SK-N-SH treated with all-trans-retinoic acid at 6 μM for 48 hours (cell line): ENCODE data around the gene RBM27.

ENCODE experiments used
- ATAC-seq: fragments of 200-7000 bp; cut with Tn5 transposase; 3 replicates; pipeline ENCODE4 v1.9.1; 2020; ENCODE audit warnings: mild to moderate bottlenecking, moderate library complexity
- ARNTL ChIP-seq: fragments of 450-650 bp; formaldehyde crosslinking; IDR thresholded peaks from 2 replicates; pipeline ENCODE4 v1.5.0; 2020; ENCODE audit warnings: low read depth, mild to moderate bottlenecking, moderate library complexity, borderline replicate concordance
- CREB5 ChIP-seq: fragments of 250-450 bp; sonication (Bioruptor Pico); IDR thresholded peaks from 2 replicates; pipeline ENCODE4 v1.5.1; 2020; ENCODE audit warnings: low read depth, mild to moderate bottlenecking, moderate library complexity
- CSDC2 ChIP-seq: fragments of 250-450 bp; sonication (Bioruptor Pico); IDR thresholded peaks from 2 replicates; pipeline ENCODE4 v1.5.0; 2020; ENCODE audit warnings: mild to moderate bottlenecking, moderate library complexity
- CSRNP3 ChIP-seq: fragments of 250-450 bp; sonication (Bioruptor Pico); IDR thresholded peaks from 2 replicates; pipeline ENCODE4 v1.5.1; 2021; ENCODE audit warnings: mild to moderate bottlenecking, moderate library complexity
- ESRRG ChIP-seq: fragments of 250-450 bp; sonication (Bioruptor Pico); IDR thresholded peaks from 2 replicates; pipeline ENCODE4 v1.6.1; 2021; ENCODE audit warnings: mild to moderate bottlenecking
- GLIS3 ChIP-seq: fragments of 250-450 bp; sonication (Bioruptor Pico); IDR thresholded peaks from 2 replicates; pipeline ENCODE4 v1.5.0; 2020; ENCODE audit warnings: mild to moderate bottlenecking, moderate library complexity
- ISL1 ChIP-seq: fragments of 250-450 bp; sonication (Bioruptor Pico); IDR thresholded peaks from 2 replicates; pipeline ENCODE4 v2.1.2; 2022; ENCODE audit warnings: mild to moderate bottlenecking, moderate library complexity
- OSR1 ChIP-seq: fragments of 250-450 bp; sonication (Bioruptor Pico); IDR thresholded peaks from 2 replicates; pipeline ENCODE4 v1.8.0; 2022; ENCODE audit warnings: moderate library complexity, mild to moderate bottlenecking, inconsistent platforms
- PATZ1 ChIP-seq: fragments of 250-450 bp; sonication (Bioruptor Pico); IDR thresholded peaks from 2 replicates; pipeline ENCODE4 v1.8.0; 2020; ENCODE audit warnings: mild to moderate bottlenecking, moderate library complexity, borderline replicate concordance
- PPARA ChIP-seq: fragments of 250-450 bp; sonication (Bioruptor Pico); IDR thresholded peaks from 2 replicates; pipeline ENCODE4 v1.5.0; 2020; ENCODE audit warnings: mild to moderate bottlenecking, borderline replicate concordance
- RARB ChIP-seq: fragments of 250-450 bp; sonication (Bioruptor Pico); IDR thresholded peaks from 2 replicates; pipeline ENCODE4 v1.8.0; 2021; ENCODE audit warnings: mild to moderate bottlenecking, moderate library complexity
- SNAI2 ChIP-seq: fragments of 250-450 bp; sonication (Bioruptor Pico); IDR thresholded peaks from 2 replicates; pipeline ENCODE4 v1.5.0; 2020; ENCODE audit warnings: mild to moderate bottlenecking, moderate library complexity
- TOX ChIP-seq: fragments of 250-450 bp; sonication (Bioruptor Pico); IDR thresholded peaks from 2 replicates; pipeline ENCODE4 v1.8.0; 2021; ENCODE audit warnings: mild to moderate bottlenecking, moderate library complexity, borderline replicate concordance
- ZC3H10 ChIP-seq: fragments of 250-450 bp; sonication (Bioruptor Pico); IDR thresholded peaks from 2 replicates; pipeline ENCODE4 v1.5.1; 2021; ENCODE audit warnings: mild to moderate bottlenecking, moderate library complexity
- ZFP3 ChIP-seq: fragments of 250-450 bp; sonication (Bioruptor Pico); IDR thresholded peaks from 2 replicates; pipeline ENCODE4 v1.5.0; 2020; ENCODE audit warnings: mild to moderate bottlenecking, moderate library complexity
- ZFP30 ChIP-seq: fragments of 450-650 bp; formaldehyde crosslinking; IDR thresholded peaks from 2 replicates; pipeline ENCODE4 v1.5.0; 2022; ENCODE audit warnings: mild to moderate bottlenecking, moderate library complexity
- ZNF70 ChIP-seq: fragments of 450-650 bp; formaldehyde crosslinking; IDR thresholded peaks from 2 replicates; pipeline ENCODE4 v1.5.0; 2020; ENCODE audit warnings: mild to moderate bottlenecking, moderate library complexity
- TF ChIP-seq, protein P1 (sequence below): fragments of 250-450 bp; sonication (Bioruptor Pico); IDR thresholded peaks from 2 replicates; pipeline ENCODE4 v1.8.0; 2021; ENCODE audit warnings: low read depth, mild to moderate bottlenecking, moderate library complexity, borderline replicate concordance
- TF ChIP-seq, protein P2 (sequence below): fragments of 250-450 bp; sonication (Bioruptor Pico); IDR thresholded peaks from 2 replicates; pipeline ENCODE4 v1.5.0; 2020; ENCODE audit warnings: mild to moderate bottlenecking, moderate library complexity

The RBM27 gene

DNA sequence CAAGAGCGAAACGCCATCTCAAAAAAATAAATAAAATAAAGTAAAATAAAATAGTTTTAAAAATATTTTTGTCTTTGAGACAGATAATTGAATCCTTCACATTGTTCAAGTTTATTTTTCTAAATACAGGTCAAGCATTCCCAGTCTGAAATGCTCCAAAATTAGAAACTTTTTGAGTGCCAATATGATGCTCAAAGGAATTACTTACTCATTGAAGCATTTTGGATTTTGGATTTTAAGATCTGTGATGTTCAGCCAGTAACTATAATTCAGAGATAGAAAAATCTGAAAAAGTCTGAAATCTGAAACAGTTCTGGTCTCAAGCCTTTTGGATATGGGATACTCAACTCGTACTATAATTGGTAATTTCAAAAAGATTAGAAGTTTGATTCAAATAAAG, 39.8 kb downstream of the RBM27 start:
- no peak for TF ChIP-seq ZC3H10 (CRISPR knock-in tag)
- no peak for TF ChIP-seq PATZ1
- no peak for TF ChIP-seq ISL1 (CRISPR knock-in tag)
- TF ChIP-seq, protein P1, sequence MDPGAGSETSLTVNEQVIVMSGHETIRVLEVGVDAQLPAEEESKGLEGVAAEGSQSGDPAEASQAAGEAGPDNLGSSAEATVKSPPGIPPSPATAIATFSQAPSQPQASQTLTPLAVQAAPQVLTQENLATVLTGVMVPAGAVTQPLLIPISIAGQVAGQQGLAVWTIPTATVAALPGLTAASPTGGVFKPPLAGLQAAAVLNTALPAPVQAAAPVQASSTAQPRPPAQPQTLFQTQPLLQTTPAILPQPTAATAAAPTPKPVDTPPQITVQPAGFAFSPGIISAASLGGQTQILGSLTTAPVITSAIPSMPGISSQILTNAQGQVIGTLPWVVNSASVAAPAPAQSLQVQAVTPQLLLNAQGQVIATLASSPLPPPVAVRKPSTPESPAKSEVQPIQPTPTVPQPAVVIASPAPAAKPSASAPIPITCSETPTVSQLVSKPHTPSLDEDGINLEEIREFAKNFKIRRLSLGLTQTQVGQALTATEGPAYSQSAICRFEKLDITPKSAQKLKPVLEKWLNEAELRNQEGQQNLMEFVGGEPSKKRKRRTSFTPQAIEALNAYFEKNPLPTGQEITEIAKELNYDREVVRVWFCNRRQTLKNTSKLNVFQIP (CRISPR knock-in tag): no peak
- TF ChIP-seq PPARA (CRISPR knock-in tag): no peak
- TF ChIP-seq CSDC2 (CRISPR knock-in tag): no peak
- no peak for TF ChIP-seq RARB
- TF ChIP-seq GLIS3 (CRISPR knock-in tag): no peak
- no peak for TF ChIP-seq CREB5 (CRISPR knock-in tag)
- TF ChIP-seq SNAI2: no peak
- ATAC-seq: no peak

DNA sequence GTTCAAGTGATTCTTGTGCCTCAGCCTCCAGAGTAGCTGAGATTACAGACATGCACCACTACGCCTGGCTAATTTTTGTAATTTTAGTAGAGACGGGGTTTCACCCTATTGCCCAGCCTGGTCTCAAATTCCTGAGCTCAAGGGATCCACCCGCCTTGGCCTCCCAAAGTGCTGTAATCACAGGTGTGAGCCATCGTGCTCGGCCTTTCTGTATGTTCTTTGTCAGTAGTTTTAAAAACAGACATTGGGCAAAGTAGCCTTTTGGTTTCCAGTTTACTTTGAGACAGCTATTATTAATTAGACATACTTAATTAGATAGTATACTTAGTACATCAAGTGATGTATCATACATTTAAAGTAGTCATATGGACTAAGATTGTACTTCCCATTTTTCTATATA, 45.2 kb downstream of the RBM27 start:
- no peak for ATAC-seq
- TF ChIP-seq PPARA (CRISPR knock-in tag) (no peak), PATZ1 (no peak), ZNF70 (CRISPR knock-in tag) (no peak), ZC3H10 (CRISPR knock-in tag) (no peak), CREB5 (CRISPR knock-in tag) (no peak), GLIS3 (CRISPR knock-in tag) (no peak), TOX (CRISPR knock-in tag) (no peak), ISL1 (CRISPR knock-in tag) (no peak)
- TF ChIP-seq, protein P2, sequence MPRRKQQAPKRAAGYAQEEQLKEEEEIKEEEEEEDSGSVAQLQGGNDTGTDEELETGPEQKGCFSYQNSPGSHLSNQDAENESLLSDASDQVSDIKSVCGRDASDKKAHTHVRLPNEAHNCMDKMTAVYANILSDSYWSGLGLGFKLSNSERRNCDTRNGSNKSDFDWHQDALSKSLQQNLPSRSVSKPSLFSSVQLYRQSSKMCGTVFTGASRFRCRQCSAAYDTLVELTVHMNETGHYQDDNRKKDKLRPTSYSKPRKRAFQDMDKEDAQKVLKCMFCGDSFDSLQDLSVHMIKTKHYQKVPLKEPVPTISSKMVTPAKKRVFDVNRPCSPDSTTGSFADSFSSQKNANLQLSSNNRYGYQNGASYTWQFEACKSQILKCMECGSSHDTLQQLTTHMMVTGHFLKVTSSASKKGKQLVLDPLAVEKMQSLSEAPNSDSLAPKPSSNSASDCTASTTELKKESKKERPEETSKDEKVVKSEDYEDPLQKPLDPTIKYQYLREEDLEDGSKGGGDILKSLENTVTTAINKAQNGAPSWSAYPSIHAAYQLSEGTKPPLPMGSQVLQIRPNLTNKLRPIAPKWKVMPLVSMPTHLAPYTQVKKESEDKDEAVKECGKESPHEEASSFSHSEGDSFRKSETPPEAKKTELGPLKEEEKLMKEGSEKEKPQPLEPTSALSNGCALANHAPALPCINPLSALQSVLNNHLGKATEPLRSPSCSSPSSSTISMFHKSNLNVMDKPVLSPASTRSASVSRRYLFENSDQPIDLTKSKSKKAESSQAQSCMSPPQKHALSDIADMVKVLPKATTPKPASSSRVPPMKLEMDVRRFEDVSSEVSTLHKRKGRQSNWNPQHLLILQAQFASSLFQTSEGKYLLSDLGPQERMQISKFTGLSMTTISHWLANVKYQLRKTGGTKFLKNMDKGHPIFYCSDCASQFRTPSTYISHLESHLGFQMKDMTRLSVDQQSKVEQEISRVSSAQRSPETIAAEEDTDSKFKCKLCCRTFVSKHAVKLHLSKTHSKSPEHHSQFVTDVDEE (CRISPR knock-in tag): no peak

DNA sequence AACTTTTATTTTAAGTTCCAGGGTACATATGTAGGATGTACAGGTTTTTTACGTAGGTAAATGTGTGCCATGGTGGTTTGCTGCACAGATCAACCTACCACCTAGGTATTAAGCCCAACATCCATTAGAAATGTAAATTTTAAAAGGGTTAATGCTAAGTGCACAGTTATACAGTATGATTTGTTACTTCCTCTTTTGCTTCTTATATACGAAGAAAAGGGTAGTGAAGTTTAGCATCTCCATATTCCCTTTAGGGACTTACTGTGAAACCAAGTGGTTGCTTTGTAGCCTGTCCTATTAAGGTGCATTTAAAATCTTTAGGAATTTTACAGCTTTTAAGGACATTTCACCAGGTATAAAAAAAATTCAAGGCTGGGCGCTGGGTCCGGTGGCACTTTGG, 46.4 kb downstream of the RBM27 start:
- no peak for ATAC-seq
- TF ChIP-seq ZFP3 (CRISPR knock-in tag) (no peak), ARNTL (CRISPR knock-in tag) (no peak), ESRRG (no peak), OSR1 (CRISPR knock-in tag) (no peak), GLIS3 (CRISPR knock-in tag) (no peak), SNAI2 (no peak), CSRNP3 (no peak), ZFP30 (no peak)
- TF ChIP-seq, protein P2 (CRISPR knock-in tag): no peak
- TF ChIP-seq, protein P1 (CRISPR knock-in tag): no peak
